HG02970 (cell line): ENCODE data around the gene LRRC3B.

Experiments used
- ATAC-seq: cut with Tn5 transposase; IDR thresholded peaks from one replicate; pipeline ENCODE4 v1.9.1; 2021; ENCODE audit warnings: mild to moderate bottlenecking, moderate library complexity, moderate number of reproducible peaks; ENCODE audit not compliant: unreplicated experiment, low FRiP score

LRRC3B gene

DNA sequence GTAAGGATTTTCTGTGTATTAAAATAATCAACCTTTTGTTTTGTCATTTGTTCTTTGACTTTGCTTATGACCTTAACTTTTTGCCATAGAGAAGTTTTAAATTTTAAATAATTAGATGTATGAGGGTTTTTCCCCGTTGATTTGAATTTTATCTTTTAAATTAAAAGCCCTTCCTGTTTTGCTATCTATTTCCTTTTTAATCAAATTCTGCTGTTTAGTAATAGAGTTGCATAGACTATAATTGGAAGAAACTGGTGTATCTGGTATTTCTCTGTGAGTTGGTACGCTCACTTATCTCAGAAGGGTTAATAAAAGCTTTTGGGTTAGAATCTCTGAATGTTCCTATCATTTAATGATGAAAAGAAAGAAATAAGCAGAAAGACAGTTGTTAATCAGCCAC lies 82.2 kb downstream of the LRRC3B start:
- ATAC-seq: no peak

- no peak for ATAC-seq
Measured at GRCh38 chr3:26708501-26708900, 85.9 kb downstream of the LRRC3B start.

DNA sequence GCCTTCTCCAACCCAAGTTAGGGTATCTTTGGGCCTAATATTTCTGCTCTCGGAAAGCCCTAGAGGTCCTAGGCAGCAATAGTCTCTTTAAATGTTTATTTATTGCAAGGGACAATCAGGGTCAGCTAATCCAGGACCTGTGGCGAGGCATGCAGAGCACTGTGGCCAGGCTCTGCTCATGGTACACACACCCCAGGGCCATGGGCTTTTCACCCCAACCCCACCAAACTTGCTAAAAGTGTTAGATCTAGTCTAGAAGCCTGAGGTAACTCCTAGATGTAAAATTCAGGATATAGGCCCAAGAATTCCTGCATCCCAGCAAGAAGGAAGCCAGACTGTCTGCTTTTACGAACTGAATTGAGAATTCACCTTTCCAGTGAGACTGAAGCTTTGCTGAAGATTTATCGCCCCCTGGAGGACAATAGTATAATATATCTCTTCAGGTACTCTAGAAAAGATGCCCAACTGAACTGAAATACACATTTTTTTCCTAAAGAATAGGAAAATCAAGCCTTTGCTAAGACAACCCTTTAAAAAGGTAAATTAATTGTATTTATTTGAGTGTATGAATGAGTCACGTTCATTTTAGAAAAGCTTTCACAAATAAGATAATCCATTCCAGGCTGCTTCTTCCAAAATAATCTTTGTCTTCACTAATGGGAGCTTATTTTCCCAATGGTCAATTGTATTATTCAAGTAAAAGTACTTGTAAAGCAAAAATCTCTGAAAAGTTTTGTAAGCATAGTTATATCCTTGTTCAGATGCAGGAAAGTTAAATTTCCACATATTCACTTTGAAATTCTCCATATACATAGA lies 89.8 kb downstream of the LRRC3B start:
- ATAC-seq: peak; percentile 80

DNA sequence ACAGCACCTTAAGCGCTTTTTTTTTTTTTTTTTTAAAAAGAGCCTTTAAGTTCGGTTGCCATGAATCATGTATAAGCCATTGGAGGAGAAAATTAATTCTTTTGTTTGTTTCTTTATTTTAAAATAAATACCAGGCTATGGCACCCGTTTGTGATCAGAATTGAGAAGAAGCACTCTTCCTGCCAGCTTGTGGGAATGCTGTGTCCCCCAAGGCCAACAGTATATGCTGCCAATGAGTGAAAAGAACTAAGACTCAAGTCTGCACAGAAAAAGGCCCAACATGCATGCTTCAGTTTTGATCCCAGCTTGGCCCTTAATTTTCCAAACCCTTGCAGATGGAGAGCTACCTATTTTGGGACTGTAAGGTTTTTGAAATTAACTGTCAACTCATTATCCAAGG lies 90.5 kb downstream of the LRRC3B start:
- ATAC-seq: no peak

DNA sequence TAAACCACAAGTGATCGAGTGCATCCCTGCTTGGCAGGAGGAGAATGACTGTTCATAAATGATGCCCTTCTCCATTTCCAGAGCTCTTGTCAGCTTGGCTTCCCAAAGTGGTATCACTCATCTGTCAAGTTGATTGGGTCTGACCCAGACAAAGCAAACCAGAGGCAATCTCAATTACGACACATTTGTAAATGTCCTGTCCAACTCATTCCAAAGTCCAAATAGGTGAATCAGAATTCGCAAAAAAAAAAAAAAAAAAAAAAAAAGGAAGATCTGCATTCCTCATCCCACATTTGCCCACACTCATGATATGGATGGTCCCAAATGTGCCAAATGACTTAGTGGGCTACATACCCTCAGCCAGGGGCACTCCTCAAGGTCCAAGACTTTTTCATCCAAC lies 91.9 kb downstream of the LRRC3B start:
- no peak for ATAC-seq

GRCh38 chr3:26715431-26715830 lies 92.9 kb downstream of the LRRC3B start:
- no peak for ATAC-seq

GRCh38 chr3:26718315-26718714 lies 95.7 kb downstream of the LRRC3B start:
- no peak for ATAC-seq

DNA sequence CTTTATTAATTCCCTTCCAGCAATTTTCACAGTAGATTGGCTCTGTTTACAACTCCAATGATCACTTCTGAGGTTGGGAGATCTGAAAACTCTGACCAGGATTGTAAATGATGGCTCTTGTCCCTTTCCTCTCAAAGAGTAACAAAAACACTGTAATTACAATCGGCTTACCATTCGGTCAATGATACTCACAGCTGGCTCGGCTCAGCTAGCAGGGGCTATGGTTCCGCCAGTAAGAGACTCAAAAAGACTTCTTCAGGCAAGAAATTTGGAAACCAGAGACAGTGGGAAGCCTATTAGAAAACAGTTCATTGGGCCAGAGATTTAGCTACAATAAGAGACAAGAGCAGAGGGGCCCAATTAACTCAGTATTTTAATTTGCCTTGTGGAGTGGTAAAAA lies 96.6 kb downstream of the LRRC3B start:
- ATAC-seq: no peak

DNA sequence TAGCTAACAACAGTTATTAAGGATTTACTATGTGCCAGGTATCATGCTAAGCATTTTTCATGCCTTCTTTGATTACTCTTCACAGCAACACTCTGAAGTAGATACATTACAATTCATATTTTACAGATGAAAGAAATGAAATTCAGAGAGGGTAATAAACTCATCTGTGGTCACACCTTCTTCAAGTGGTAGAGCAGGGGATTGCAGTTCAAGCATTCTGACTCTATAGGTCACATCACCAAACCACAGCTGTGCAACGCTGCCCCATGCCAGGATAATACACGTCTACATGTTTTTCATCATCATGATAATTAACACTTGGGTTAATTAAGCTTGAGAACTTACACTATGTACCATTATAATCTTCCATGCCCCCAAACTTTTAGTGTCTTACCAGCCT lies 98.5 kb downstream of the LRRC3B start:
- no peak for ATAC-seq

GRCh38 chr3:26731843-26732242 lies 109.3 kb downstream of the LRRC3B start:
- no peak for ATAC-seq

GRCh38 chr3:26750263-26750662 lies 127.7 kb downstream of the LRRC3B start:
- ATAC-seq: no peak

- no peak for ATAC-seq
Measured at GRCh38 chr3:26752466-26752865, 129.9 kb downstream of the LRRC3B start.

DNA sequence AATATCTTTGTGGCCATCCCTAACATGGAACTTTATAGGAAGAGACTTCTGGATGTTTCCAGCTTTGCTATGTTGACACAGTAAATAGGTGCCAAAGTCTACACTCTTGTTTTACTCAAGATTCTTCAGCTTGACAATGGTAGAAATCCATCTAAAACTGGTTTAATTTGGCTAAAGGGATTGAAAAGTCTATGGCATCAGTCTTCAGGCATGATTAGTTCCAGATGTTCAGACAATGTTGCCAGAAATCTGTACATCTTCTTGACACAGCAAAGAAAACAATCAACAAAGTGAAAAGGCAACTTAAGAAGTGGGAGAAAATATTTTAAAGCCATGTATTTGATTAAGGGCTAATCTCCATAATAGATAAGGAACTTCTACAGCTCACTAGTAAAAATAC lies 130.5 kb downstream of the LRRC3B start:
- no peak for ATAC-seq

DNA sequence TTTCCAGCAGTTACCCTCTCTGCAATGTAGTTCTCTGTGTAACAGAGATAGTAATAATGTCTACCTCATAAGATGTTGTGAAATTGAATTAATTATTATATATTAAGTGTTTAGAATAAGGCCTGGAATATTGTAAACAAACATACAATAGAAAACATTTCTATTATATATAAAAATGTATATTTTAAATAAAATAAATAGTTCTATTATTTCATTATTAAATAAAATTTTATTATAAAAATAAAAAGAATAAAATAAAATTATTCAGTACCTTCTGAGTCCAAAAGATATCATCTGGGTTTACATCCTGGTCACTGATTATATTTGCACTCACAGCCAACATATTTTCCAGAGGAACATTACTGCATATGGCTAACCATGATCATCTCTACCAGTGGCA lies 135.4 kb downstream of the LRRC3B start:
- no peak for ATAC-seq
